IPS-NIHi7 (cell line): ENCODE results near the gene EMX1.

Source experiments
- DNase-seq: peaks from one replicate; pipeline ENCODE4 v3.0.0; 2012; ENCODE audit warnings: mixed read lengths; ENCODE audit errors: extremely low spot score

Gene EMX1

DNA sequence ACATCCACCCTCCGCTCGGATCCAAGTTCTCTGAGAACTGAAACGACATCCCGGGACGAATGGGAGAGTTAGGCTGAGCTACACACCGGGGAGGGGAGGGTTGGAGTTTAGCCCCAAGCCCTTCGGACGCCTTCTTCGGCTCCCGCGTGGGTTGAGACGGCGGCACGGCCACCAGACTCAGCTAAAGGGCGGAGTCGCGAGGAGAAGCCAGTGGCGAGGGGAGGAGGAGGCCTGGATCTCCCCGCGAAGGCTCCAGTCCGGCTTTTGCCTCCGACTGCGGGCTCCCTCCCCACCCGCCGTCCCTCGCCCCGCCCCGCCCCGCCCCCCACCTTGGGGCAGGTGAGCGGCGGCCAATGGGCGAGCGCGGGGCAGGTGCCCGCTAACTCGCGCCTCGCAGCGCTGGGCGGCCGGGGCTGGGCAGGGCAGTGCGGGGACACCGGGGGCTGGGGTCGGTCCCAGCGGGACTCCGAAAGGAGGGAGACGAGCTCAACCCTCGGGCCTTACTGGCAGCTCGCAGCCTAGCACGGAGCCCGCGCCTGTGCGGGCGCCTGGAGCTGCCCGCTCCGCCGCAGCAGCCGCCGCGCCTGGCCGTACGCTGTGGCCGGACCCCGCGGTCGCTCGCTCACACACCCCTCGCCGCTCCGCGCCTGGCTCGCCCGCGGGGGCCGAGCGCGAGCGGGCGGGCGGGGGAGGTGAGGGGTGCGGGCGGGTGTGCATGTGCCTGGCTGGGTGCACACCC lies at the start of gene EMX1:
Gene EMX1, plus strand, starts transcription at position 382 of the 739 bp plus-strand sequence. Its CDS starts 334 bp downstream, at position 716.
- peak; percentile 89 for DNase-seq

DNA sequence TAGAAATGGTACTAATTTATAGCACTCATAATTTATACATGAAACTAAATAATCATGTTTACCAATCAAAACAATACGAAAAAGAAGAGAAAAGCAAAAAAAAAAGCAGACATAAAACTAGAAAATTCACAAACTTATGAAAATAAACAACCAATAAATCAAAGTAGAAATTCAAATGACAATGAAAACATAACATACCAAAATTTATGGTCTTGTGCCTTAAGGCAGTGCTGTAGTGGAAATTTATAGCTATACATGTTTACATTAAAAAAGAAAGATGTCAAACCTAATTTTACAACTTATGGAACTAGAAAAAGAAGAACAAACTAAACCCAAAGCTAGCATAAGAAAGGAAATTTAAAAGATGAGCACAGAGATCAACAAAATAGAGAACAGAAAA lies 46.3 kb upstream of the EMX1 start:
- DNase-seq = no peak

DNA sequence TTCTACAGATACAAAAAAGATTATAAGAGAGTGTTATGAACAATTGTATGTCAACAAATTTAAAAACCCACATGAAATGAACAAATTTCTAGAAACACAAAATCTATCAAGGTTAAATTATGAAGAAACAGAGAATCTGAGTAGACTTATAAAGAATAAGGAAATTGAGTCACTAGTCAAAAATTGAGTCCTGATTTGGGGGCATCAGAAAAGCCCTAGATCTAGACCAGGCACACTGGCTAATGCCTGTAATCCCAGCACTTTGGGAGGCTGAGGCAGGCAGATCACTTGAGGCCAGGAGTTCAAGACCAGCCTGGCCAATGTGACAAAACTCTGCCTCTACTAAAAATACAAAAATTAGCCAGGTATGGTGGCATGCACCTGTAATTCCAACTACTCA lies 45.4 kb upstream of the EMX1 start:
- DNase-seq = no peak

DNA sequence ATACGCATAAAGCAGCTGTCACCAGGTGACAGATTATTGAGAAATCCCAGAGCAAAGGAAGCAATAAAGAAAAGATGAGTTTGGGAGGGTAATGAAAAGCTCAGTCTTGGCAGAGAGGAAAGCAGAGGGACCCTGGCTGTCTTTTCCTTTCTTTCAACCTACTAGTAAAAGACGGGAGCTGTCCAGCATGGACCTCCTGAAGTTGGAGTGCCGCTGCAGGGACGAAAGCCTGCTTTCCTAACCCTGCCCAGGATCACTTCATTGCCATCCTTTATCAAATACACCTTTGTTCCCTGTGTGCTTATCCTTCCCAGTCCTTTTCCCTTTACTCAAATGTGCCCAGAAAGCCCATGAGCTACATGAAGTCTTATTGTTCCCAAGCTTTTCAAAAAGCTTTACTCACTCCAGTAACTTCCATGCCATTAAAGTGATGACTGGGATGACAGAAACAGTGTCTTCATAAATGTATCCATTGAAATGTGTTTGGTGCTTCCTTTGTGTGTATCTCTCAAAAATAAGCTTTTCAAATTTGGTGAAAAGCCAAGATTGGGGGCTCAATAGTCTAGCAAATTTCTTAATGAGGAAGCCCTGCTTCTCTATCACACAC lies 33.9 kb upstream of the EMX1 start:
- DNase-seq = peak; percentile 82

DNA sequence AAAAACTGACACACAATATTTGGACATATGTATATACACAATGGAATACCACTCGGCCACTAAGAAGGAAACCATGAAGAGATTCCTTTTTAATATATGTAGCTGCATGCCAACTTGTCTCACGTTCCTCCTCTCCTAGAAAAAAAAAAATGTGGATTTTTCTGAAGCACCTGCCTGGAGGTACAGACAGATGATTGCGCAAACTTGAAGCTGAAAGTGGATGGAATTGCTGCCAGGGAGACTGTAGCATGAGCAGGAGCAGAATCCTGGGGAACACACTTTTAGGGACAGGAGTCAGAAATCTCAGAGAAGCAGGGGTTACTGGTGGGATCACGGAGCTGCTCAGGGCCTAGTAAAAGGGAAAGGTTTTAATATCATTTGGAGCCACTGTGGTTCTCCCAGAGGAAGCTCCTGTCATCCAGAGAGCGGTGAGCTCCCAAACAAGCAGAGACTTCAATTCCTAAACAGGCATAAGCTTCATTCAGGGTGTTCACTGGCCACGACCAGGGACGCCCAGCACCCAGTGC lies 30.8 kb upstream of the EMX1 start:
- no peak for DNase-seq

DNA sequence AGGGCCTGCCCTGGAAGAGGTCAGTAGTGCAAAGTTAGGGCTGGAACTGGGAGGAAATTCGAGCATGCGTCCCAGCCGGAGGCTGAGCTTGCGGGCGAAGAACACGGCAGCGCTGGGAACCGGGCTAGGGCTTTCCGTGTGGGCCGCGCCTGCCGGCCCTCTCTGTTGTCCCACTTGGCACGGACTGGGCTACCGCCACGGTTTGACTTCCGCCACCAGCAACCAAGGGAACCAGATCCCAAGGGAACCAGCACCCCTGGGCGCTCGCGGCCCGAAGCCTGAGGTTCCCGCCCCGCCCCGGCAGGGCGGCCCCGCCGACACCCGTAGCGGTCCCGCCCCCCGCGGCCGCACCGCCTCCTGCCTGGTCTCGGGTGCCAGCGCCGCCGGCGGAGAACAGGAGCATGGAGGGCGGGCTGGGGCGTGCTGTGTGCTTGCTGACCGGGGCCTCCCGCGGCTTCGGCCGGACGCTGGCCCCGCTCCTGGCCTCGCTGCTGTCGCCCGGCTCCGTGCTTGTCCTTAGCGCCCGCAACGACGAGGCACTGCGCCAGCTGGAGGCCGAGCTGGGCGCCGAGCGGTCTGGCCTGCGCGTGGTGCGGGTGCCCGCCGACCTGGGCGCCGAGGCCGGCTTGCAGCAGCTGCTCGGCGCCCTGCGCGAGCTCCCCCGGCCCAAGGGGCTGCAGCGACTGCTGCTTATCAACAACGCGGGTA lies 30.1 kb upstream of the EMX1 start, which contains the start of gene SPR:
Gene SPR, plus strand, starts transcription at position 377 of the 708 bp plus-strand sequence. Its CDS starts 25 bp downstream, at position 402.
- DNase-seq = peak; percentile 60

DNA sequence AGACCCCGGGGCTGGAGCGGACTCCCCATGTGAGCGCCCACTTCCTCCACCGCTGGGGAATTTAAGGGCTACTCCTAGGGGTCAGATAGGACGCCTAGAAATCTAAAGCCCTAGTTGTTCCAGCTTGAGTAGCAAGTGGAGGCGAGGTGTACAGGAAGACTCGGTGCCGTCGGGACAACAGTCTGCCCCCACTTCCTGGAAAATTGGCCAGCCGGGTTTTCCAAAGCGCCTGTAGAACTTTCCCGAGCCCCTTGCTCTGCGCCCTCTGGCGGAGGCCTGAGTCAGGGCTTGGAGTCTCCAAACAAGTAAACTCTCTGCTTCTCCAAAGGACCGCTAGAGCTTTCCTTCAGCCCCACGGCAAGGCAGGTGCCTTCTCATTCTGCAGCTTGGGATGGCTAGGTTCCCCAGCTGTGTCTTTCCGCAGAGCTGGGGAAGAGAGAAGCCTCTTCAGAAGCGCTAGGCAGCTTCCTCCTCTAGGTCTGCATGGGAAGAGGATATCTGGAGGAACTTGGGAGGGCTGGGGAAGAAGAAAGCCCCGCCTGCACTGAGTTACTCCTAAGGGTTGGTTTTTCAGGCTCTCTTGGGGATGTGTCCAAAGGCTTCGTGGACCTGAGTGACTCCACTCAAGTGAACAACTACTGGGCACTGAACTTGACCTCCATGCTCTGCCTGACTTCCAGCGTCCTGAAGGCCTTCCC lies 29.4 kb upstream of the EMX1 start:
- peak; percentile 85 for DNase-seq

DNA sequence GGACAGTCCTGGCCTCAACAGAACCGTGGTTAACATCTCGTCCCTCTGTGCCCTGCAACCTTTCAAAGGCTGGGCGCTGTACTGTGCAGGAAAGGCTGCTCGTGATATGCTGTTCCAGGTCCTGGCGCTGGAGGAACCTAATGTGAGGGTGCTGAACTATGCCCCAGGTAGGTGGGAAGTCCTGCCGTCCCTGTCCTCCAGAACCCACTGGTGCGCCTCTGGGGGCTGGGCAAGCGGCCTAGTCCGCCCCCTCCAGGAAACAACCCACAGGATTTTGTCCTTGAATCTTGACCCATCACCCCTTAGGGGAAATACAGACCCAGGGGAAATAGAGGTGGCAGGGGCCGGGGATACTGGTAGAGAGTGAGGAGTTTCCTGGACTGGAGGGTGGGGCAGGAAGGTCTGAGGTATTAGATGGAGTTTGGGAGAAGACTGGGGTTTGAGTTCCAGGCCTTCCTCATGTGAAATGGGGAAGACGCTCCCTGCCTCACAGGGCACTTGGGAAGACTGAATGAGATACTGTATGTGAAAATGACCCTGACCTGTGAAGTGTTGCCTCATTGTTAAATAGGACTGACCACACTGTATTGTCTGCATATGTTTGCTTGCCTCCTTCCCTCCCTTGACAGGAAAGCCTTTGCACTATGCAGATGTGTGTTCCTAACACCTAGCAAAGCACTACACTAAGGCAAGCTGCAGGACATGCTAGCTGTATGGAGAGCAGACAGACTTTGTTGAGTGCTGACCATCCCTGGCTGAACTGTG lies 28.7 kb upstream of the EMX1 start:
- DNase-seq = no peak

DNA sequence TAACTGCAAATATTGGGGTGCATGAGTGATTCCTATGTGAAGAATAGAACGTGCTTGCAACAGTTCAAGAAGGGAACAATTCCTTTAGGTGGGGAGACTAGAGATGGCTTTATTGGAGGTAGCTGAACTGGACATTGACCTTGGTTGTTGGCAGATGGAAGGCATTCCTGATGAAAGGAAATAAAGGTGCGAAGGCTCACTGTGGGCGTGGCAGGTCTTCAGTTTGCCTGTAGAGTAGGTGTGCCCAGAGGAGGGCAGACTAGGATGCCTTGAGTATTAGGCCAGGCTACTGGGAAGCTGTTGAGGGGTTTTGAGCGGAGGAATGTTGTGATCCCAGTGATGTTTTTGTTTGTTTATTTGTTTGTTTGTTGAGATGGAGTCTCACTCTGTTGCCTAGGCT lies 27.3 kb upstream of the EMX1 start:
- no peak for DNase-seq

DNA sequence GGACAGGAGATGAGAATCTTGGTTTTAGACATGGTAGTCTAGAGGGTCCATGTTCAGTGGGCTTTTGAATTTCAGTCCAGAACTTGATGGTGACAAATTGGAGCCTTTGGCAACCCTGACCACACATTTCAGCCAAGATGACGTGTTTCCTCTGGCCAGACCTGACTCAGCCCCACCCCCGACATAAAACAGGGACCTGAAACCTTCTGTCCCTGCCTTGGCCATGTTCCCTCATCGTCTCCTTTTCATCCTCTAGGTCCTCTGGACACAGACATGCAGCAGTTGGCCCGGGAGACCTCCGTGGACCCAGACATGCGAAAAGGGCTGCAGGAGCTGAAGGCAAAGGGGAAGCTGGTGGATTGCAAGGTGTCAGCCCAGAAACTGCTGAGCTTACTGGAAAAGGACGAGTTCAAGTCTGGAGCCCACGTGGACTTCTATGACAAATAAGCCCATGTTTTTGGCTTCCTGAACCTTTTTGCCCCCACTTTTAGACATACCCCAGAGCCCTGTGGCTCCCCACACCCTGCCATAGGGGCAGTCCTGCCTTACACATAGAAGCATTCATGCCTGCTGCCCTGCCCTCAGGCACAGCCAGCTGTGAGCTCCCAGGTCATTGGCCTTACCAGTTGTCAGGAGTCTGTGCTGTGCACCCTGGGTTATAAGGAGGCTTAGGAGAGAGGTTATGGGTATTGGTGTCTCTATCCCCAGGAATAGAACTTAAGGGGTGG lies 26.1 kb upstream of the EMX1 start:
- no peak for DNase-seq

DNA sequence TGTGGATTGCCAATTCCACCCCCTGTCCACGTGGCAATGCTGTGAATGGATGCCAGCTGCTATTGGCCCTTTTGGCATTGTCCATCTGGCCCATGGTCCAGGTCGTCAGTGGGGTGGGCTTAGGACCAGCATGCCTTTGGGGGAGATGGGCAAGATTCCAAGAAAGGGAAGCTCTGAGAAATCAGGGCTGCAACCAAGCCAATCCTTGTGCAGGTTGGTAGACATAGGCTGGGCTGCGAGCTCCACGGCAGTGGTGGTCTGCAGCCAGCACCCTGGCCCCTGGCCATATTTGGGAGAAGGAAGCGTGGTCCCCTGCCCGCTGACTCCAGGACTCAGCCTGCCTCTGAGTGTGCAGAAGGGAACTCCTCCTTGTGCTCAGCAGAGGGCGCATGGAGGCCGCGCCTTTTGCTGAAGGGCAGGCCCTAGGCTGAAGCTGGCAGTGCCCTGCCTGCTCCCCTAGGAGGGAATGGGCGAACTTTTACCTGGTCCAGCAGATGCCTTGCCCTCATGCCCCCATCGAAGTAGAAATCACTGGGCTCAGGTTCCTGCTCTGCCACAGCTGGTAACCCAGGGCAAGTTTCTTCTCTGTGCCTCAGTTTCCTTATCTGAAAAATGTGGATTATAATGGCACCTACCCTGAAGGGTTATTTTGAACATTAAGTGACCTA lies 24.7 kb upstream of the EMX1 start:
- DNase-seq = peak; percentile 72

DNA sequence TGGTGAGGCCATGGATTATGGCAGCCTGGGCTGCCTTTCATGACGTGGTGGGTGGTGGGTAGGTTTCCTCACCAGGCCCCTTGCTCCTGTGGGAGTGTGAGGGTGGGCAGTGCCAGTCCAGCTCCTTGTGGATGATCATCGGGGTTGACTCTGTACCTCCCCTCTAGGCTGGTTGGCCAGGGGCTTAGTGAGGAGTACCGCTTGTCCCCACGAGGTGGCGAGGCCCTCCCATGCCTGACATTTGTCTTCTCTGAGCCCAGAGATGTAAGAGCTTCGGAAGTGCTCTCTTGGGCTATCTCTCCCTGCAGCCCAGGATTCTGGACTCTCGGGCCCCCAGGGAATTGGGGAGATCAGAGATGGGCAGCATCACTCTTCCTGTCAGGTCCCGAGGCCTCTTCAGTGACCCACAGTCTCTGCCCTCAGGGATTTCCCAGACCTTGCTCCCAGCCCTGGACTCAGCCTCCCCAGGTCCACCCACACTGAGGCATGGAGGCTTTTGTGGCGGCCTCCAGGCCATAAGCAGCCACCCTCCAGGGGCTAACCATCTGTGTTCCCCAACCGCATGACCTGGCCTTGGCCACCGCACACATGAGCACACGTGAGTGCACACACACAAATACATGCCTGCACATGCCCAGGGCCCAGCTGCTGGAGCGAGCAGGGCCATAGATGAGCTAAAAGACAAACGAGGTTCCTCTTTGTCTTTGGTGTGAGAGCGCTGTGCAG lies 23.6 kb upstream of the EMX1 start:
- DNase-seq = peak; percentile 76

DNA sequence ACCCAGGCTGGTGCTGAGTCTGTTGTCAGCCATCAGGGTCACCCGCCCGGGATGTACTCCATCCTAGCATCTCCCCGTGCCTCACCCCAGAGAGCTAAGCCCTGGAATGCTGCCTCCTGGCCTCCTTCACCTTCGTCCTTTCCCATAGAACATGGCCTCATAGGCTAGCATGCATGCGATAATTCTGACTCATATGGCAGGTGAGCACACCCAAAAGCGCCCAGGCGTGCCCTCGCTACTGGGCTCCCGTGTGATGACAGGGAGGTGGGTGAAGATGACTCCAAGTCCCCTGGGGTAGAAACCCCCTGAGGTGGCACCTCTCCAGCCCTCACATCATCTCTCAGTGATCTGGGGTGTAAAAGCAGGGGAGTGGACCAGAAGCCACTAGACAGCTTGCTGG lies 22.8 kb upstream of the EMX1 start:
- DNase-seq = no peak

DNA sequence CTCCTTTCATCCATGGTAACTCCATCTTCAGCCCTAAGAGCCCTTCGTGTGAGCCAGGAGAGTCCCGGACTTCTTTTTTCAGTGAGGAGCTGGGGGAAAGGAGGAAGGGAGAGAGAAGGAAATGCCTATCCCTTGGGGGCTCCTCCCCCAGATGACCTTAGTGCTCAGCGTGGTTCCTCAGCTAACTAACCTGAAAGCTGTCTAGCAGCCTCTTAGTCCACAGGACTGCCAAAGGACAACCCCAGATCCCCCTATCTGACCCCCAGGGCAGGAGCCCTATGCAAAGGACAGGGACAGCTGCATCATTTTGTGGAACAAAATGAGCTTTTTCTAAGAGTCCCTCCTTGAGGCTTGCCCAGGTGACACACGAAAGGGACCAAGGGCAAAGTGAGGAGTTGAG lies 22.2 kb upstream of the EMX1 start:
- DNase-seq = no peak

DNA sequence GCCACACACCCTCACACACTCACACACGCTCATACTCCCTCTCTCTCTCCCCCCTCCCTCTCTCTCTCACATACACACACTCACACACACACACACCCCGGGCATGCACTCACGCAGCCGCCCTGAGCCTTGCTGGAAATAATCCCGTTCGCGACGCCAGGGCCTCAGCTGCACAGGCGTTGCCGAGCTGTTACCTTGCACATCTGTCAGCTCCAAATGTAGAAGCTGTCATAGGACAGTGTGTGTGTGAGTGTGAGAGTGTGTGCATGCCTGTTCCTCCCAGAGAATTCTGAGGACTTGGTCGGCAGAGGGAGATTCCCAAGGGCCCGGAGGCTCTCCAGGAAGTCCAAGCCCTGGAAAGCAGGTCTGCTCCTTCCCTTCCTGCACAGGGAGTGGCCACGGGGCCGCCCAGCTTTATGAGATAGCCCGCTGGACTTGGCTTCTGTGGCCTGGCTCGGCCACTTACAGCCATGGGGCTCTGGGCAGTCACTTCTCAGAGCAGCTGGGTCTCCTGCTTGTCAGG lies 21.5 kb upstream of the EMX1 start:
- no peak for DNase-seq

DNA sequence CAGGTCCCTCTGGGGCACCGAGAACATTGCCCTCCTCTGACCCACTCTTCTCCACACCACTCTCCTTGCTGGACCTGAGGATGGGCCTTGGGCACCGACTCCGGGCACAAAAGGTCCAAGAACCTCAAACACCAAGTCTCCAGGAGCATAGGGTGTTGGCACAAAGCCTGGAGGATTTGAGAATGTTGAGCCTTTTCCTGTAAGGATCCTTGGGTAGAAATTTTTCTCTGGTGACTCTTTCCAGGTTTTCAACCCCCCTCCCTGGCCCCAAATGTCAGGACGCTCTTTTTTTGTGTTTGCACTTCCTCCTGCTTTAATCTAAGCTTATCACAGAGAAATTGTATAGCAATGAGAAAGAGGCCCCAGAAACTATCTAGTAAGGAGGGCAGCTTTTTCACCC lies 20.9 kb upstream of the EMX1 start:
- no peak for DNase-seq

DNA sequence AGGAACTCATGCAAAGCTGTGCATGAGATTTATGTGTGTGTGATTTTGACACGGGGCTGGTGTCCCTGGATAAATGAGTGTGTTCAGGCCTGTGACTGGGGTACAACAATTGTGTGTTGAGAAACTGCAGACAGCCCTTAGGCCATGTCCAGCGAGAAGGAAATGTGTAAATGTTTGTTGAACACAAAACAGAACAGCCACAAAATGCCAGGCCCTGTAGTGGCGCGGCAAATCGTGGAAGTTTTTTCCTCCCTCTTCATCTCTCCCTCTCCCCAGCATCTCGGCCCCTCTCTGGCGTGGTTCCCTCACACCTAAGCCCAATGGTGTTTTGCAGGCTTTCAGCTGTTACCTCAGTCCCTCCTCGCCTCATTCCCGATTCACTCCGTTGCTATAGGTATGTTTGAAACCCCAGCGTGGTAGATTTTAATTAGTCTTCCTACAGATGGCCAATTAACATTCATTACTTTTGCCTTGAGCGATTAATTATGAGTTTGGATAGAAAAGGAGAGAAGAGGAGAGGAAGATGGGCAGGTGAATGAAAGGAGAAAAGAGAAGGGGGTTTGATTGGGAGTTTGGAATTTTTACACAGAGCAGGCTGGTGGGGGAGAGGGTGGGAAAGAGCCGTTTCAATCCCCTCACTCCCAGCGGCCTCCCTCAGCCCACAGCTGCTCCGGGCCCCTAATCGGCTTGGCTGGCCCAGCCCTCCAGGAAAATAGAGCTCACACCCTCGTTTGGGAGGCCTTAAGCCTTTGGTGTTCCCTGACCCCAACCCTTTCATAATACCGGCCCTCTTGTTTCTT lies 19.3 kb upstream of the EMX1 start:
- DNase-seq = no peak

DNA sequence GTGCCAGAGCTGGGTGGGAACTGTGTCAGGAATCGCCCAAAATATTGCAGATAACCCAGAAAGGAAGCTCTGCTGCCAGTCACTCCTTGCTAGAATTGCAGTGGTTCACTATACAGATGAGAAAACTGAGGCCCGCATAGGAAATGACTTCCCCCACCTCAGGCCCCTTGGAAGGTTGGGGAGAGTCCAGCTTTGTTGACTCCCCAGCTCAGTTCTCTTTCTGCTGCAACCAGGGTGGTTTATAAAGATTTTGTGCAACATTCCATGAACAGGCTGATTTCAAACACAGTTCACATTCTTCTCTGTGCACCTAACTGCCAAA lies 18.8 kb upstream of the EMX1 start:
- no peak for DNase-seq
